ENCODE results near the gene HBG1. TPM values are rescaled to one million over a fixed set of nuclear protein-coding genes. Genes with fewer than 3 reads are reported as not detected.
"Not testable (repeated sequence)": the region's sequence is repeated elsewhere in the genome, so short reads cannot be mapped to it uniquely, and the experiment has no call there.

Gene HBG1
- total RNA-seq: not detected

GRCh38 chr11:5249807-5250396 lies at the start of gene HBG1:
Gene HBG1, minus strand, starts transcription at chr11:5249857. Its CDS starts 53 bp downstream, at chr11:5249804.
- H3K27ac Mint-ChIP-seq; H3K9me3 Mint-ChIP-seq; POLR2A ChIA-PET; H3K27me3 Mint-ChIP-seq; CTCF ChIA-PET; DNase-seq; H3K4me3 Mint-ChIP-seq; H3K36me3 Mint-ChIP-seq (ENCODE audit: low read depth); H3K4me1 Mint-ChIP-seq: not testable (repeated sequence)

DNA sequence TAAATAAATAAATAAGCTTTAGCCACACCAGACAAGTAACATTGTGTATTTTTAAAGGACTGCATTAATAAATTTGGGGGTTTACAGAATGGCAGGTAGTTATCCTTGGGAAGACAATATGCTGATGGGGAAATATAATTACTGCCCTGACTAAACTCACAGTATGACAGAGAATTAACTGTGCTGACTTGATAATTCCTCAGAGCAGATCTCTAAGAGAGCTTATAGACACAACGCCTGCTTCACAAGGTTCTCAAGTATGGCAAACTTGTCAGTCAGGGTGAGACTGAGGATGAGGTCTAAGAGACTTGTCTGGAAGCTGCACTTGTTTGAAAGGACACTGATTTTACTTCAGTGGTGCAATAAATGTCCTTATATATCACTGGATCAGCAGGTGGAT lies 48.8 kb upstream of the HBG1 start:
- no peaks in the 10 kb centered on the region for H3K4me1 Mint-ChIP-seq
- DNase-seq: no peak
- ChIA-PET CTCF (interaction anchor here (1.2 kb wide), 1 partner anchor 17 kb away, joined by 3 read pairs; no protein-coding TSS in a partner anchor), POLR2A (no interaction called here)
- H3K36me3 Mint-ChIP-seq (ENCODE audit: low read depth): no peaks in the 10 kb centered on the region
- no peak overlapping the region for H3K4me3 Mint-ChIP-seq
- no peaks in the 10 kb centered on the region for H3K9me3 Mint-ChIP-seq
- H3K27me3 Mint-ChIP-seq: peaks cover 4% of the 10 kb centered on the region
- H3K27ac Mint-ChIP-seq: no peak overlapping the region

- Mint-ChIP-seq H3K27ac (no peak overlapping the region), H3K4me1 (no peaks in the 10 kb centered on the region), H3K27me3 (peaks cover 4% of the 10 kb centered on the region), H3K36me3 (ENCODE audit: low read depth) (no peaks in the 10 kb centered on the region), H3K9me3 (no peaks in the 10 kb centered on the region), H3K4me3 (no peak overlapping the region)
- CTCF ChIA-PET: interaction anchor here (0.5 kb wide), 1 partner anchor 93 kb away, joined by 3 read pairs; no protein-coding TSS in a partner anchor
- no peak for DNase-seq
- POLR2A ChIA-PET: no interaction called here
Measured at GRCh38 chr11:5297721-5298323, 48.2 kb upstream of the HBG1 start.

DNA sequence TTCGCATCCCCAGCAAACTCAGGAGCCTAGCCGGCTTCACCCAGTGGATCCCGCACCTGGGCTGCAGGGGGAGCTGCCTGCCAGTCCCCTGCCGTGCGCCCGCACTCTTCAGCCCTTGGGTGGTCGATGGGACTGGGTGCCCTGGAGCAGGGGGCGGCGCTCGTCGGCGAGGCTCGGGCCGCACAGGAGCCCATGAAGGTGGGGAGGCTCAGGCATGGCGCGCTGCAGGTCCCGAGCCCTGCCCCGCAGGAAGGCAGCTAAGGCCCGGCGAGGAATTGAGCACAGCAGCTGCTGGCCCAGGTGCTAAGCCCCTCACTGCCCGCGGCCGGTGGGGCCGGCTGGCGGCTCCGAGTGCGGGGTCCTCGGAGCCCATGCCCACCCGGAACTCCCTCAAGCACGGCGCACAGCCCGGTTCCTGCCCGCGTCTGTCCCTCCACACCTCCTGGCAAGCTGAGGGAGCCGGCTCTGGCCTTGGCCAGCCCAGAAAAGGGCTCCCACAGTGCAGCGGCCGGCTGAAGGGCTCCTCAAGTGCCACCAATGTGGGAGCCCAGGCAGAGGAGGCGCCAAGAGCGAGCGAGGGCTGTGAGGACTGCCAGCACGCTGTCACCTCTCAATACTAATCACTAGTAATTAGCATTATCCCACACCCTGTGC lies 44.8 kb upstream of the HBG1 start:
- DNase-seq; H3K4me3 Mint-ChIP-seq; H3K27ac Mint-ChIP-seq; H3K36me3 Mint-ChIP-seq (ENCODE audit: low read depth); POLR2A ChIA-PET; H3K27me3 Mint-ChIP-seq; H3K4me1 Mint-ChIP-seq; H3K9me3 Mint-ChIP-seq; CTCF ChIA-PET: not testable (repeated sequence)

DNA sequence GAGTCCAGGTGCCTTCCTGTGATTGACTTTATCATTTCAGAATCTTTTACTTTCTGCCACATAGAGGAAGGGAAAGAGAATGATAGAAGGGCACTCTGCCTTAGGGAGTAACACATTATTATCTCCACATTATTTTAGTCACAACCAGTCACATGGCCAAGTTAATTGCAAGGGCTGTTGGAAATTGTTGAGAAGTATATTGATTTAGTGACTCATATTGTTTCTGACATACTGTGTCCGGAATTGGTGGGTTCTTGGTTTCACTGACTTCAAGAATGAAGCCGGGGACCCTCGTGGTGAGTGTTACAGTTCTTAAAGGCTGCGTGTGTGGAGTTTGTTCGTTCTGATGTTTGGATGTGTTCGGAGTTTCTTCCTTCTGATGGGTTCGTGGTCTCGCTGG lies 43.4 kb upstream of the HBG1 start:
- Mint-ChIP-seq H3K36me3 (ENCODE audit: low read depth) (no peaks in the 10 kb centered on the region), H3K27me3 (peaks cover 4% of the 10 kb centered on the region), H3K27ac (no peak overlapping the region), H3K9me3 (no peaks in the 10 kb centered on the region), H3K4me3 (no peak overlapping the region), H3K4me1 (no peaks in the 10 kb centered on the region)
- ChIA-PET CTCF (no interaction called here), POLR2A (no interaction called here)
- no peak for DNase-seq

GRCh38 chr11:5291207-5291838 lies 41.7 kb upstream of the HBG1 start:
- no peaks in the 10 kb centered on the region for H3K36me3 Mint-ChIP-seq (ENCODE audit: low read depth)
- no peak overlapping the region for H3K27ac Mint-ChIP-seq
- CTCF ChIA-PET: interaction anchor here (1.0 to 2.0 kb wide), 3 partner anchors 10 to 655 kb away, joined by 3 to 8 read pairs (median 3); no protein-coding TSS in a partner anchor
- H3K4me1 Mint-ChIP-seq: no peaks in the 10 kb centered on the region
- POLR2A ChIA-PET: no interaction called here
- no peaks in the 10 kb centered on the region for H3K9me3 Mint-ChIP-seq
- no peak overlapping the region for H3K4me3 Mint-ChIP-seq
- no peak for DNase-seq
- H3K27me3 Mint-ChIP-seq: no peaks in the 10 kb centered on the region

DNA sequence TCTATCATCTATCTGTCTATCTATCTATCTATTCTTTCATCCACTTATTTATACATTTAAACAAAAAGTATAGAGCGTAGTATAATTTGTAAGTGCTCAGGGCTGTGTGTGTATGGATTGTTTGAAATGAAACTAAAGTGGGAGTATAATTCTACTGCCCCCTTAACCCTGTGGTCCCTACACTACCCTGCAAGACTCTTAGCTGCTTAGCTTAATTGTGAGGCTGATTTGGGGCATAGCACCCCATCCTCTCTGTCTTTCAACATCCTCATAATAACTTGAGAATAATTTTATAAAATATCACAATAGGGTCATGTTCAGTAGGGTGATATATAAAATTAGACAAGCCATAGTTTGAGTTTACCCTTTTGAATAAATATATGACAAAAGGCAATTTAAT lies 40.4 kb upstream of the HBG1 start:
- Mint-ChIP-seq H3K27me3 (no peaks in the 10 kb centered on the region), H3K4me1 (no peaks in the 10 kb centered on the region), H3K36me3 (ENCODE audit: low read depth) (no peaks in the 10 kb centered on the region), H3K9me3 (no peaks in the 10 kb centered on the region), H3K4me3 (no peak overlapping the region), H3K27ac (no peak overlapping the region)
- no peak for DNase-seq
- POLR2A ChIA-PET: no interaction called here
- CTCF ChIA-PET: interaction anchor here (2.0 kb wide), 1 partner anchor 9 kb away, joined by 8 read pairs; no protein-coding TSS in a partner anchor

GRCh38 chr11:5289696-5290095 lies 40.0 kb upstream of the HBG1 start:
- H3K27me3 Mint-ChIP-seq: no peaks in the 10 kb centered on the region
- DNase-seq: no peak
- ChIA-PET POLR2A (no interaction called here), CTCF (interaction anchor here (2.0 kb wide), 1 partner anchor 9 kb away, joined by 8 read pairs; no protein-coding TSS in a partner anchor)
- H3K4me3 Mint-ChIP-seq: no peak overlapping the region
- no peaks in the 10 kb centered on the region for H3K4me1 Mint-ChIP-seq
- H3K36me3 Mint-ChIP-seq (ENCODE audit: low read depth): no peaks in the 10 kb centered on the region
- H3K9me3 Mint-ChIP-seq: no peaks in the 10 kb centered on the region
- no peak overlapping the region for H3K27ac Mint-ChIP-seq

DNA sequence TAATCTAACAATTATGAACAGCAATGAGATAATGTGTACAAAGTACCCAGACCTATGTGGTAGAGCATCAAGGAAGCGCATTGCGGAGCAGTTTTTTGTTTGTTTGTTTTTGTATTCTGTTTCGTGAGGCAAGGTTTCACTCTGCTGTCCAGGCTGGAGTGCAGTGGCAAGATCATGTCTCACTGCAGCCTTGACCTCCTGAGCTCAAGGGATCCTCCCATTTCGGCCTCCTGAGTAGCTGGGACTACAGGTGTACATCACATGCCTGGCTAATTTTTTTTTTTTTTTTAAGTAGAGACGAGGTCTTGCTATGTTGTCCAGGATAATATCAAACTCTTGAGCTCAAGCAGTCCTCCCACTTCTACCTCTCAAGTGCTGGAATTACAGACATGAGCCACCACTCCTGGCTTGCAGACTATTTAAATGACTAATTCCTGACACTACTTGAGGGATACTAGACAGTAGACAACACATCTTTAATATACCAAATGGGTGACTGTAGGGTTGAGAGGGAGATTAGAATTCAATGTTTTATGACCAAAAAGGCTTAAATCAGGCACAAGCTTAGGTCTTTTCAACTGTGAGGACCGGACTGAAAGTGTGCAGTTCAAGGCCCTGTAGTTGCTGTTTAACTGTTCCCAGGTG lies 39.4 kb upstream of the HBG1 start:
- no peaks in the 10 kb centered on the region for H3K27me3 Mint-ChIP-seq
- CTCF ChIA-PET: no interaction called here
- no peaks in the 10 kb centered on the region for H3K4me1 Mint-ChIP-seq
- no peak overlapping the region for H3K4me3 Mint-ChIP-seq
- H3K9me3 Mint-ChIP-seq: no peaks in the 10 kb centered on the region
- DNase-seq: no peak
- POLR2A ChIA-PET: no interaction called here
- H3K36me3 Mint-ChIP-seq (ENCODE audit: low read depth): no peaks in the 10 kb centered on the region
- H3K27ac Mint-ChIP-seq: no peak overlapping the region

- no peaks in the 10 kb centered on the region for H3K36me3 Mint-ChIP-seq (ENCODE audit: low read depth)
- POLR2A ChIA-PET: no interaction called here
- CTCF ChIA-PET: no interaction called here
- H3K27ac Mint-ChIP-seq: no peak overlapping the region
- no peaks in the 10 kb centered on the region for H3K9me3 Mint-ChIP-seq
- no peak overlapping the region for H3K4me3 Mint-ChIP-seq
- DNase-seq: no peak
- no peaks in the 10 kb centered on the region for H3K4me1 Mint-ChIP-seq
- no peaks in the 10 kb centered on the region for H3K27me3 Mint-ChIP-seq
Measured at GRCh38 chr11:5288108-5288905, 38.6 kb upstream of the HBG1 start.

DNA sequence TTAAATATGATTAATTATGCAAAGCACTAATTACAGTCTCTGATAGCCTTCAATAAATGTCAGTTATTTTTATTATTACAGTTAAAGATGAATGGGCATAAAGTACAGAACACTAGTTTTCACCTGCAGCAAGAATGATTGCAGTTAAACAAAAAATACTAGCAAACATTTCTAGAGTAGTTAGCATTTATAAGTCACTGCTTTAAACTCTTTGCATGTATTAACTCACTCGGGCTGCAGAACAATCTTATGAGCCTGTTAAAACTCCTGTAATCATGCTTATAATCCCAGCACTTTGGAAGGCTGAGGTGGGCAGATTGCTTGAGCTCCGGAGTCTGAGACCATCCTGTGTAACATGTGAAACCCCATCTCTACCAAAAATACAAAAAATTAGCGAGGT lies 37.2 kb upstream of the HBG1 start:
- Mint-ChIP-seq H3K27me3 (no peaks in the 10 kb centered on the region), H3K9me3 (no peaks in the 10 kb centered on the region), H3K27ac (no peak overlapping the region), H3K36me3 (ENCODE audit: low read depth) (no peaks in the 10 kb centered on the region), H3K4me3 (no peak overlapping the region), H3K4me1 (no peaks in the 10 kb centered on the region)
- POLR2A ChIA-PET: no interaction called here
- no peak for DNase-seq
- CTCF ChIA-PET: no interaction called here

- CTCF ChIA-PET: no interaction called here
- Mint-ChIP-seq H3K9me3 (no peaks in the 10 kb centered on the region), H3K27ac (no peak overlapping the region), H3K36me3 (ENCODE audit: low read depth) (no peaks in the 10 kb centered on the region), H3K4me1 (no peaks in the 10 kb centered on the region), H3K4me3 (no peak overlapping the region), H3K27me3 (no peaks in the 10 kb centered on the region)
- no peak for DNase-seq
- POLR2A ChIA-PET: no interaction called here
Measured at GRCh38 chr11:5286351-5286750, 36.7 kb upstream of the HBG1 start.

All from activated CD4-positive, alpha-beta memory T cell treated with anti-CD3 and anti-CD28 coated beads, Interleukin-2, amount 10 ng/mL, durations not matched to agents 7 days and 5 days (primary cell).